HG02852 (cell line): ENCODE results near the gene MATR3.
"Not testable (repeated sequence)": the region's sequence is repeated elsewhere in the genome, so short reads cannot be mapped to it uniquely, and the experiment has no call there.

Experiments
- ATAC-seq: cut with Tn5 transposase; IDR thresholded peaks from one replicate; pipeline ENCODE4 v1.9.1; 2021; ENCODE audit warnings: mild to moderate bottlenecking, moderate library complexity; ENCODE audit not compliant: unreplicated experiment

Gene MATR3

GRCh38 chr5:139293507-139294373, at the start of gene MATR3:
MATR3 (plus strand) TSS chr5:139293740; CDS start chr5:139307416, 13,676 bp downstream.
- ATAC-seq = peak; percentile 76

- no peak for ATAC-seq
Measured at GRCh38 chr5:139245637-139246339, 47.8 kb upstream of the MATR3 start.

GRCh38 chr5:139246394-139246793, 47.1 kb upstream of the MATR3 start:
- no peak for ATAC-seq

- no peak for ATAC-seq
Measured at GRCh38 chr5:139248826-139249453, 44.6 kb upstream of the MATR3 start.

GRCh38 chr5:139251281-139251687, 42.3 kb upstream of the MATR3 start:
- no peak for ATAC-seq

- no peak for ATAC-seq
Measured at GRCh38 chr5:139251695-139252288, 41.7 kb upstream of the MATR3 start.

- ATAC-seq = no peak
Measured at GRCh38 chr5:139253115-139253514, 40.4 kb upstream of the MATR3 start.

- no peak for ATAC-seq
Measured at GRCh38 chr5:139256820-139257219, 36.7 kb upstream of the MATR3 start.

GRCh38 chr5:139262059-139262741, 31.3 kb upstream of the MATR3 start:
- no peak for ATAC-seq

- peak; percentile 74 for ATAC-seq
Measured at GRCh38 chr5:139262742-139263445, 30.6 kb upstream of the MATR3 start.

GRCh38 chr5:139263536-139263935, 30.0 kb upstream of the MATR3 start:
- no peak for ATAC-seq

GRCh38 chr5:139263946-139264345, 29.6 kb upstream of the MATR3 start:
- ATAC-seq = no peak

GRCh38 chr5:139265001-139265400, 28.5 kb upstream of the MATR3 start:
- ATAC-seq = no peak

GRCh38 chr5:139266236-139266635, 27.3 kb upstream of the MATR3 start:
- ATAC-seq = no peak

- ATAC-seq = no peak
Measured at GRCh38 chr5:139267481-139267880, 26.1 kb upstream of the MATR3 start.

- ATAC-seq = no peak
Measured at GRCh38 chr5:139268364-139269202, 25.0 kb upstream of the MATR3 start.

GRCh38 chr5:139270718-139271117, 22.8 kb upstream of the MATR3 start:
- ATAC-seq = not testable (repeated sequence)

- no peak for ATAC-seq
Measured at GRCh38 chr5:139271201-139272027, 22.1 kb upstream of the MATR3 start.
